Hindlimb muscle (tissue), 1 donor: Measurements from ENCODE around the gene NRL. TPM values are rescaled to one million over a fixed set of nuclear protein-coding genes. Genes with fewer than 3 reads are reported as not detected.
A peak's percentile ranks its signal among the peaks of the same experiment; 100 is the strongest.

ENCODE experiments used
- DNase-seq: peaks from one replicate; pipeline ENCODE4 v3.0.0-alpha.2; 2013
- polyA plus RNA-seq: library from polyadenylated mRNA; unstranded; fragments of 120-200 nt; gene quantifications from one replicate; pipeline ENCODE4 v1.2.1, GENCODE V29; 2013; ENCODE audit not compliant: insufficient read length

NRL gene
- polyA plus RNA-seq, 1 donor = 1.7 TPM

- peak; percentile 28 for DNase-seq
Observed at GRCh38 chr14:24080888-24081738, 33.6 kb downstream of the NRL start.

GRCh38 chr14:24080142-24080530 lies 34.6 kb downstream of the NRL start:
- DNase-seq = no peak

- DNase-seq = no peak
Observed at GRCh38 chr14:24079491-24080141, 35.1 kb downstream of the NRL start.

- no peak for DNase-seq
Observed at GRCh38 chr14:24078146-24078545, 36.6 kb downstream of the NRL start.

GRCh38 chr14:24077086-24077485 lies 37.7 kb downstream of the NRL start:
- no peak for DNase-seq

GRCh38 chr14:24076302-24076601 lies 38.5 kb downstream of the NRL start:
- no peak for DNase-seq

- DNase-seq = no peak
Observed at GRCh38 chr14:24075485-24076301, 39.1 kb downstream of the NRL start.

GRCh38 chr14:24074625-24075484 lies 39.9 kb downstream of the NRL start:
- no peak for DNase-seq

- no peak for DNase-seq
Observed at GRCh38 chr14:24072881-24073877, 41.6 kb downstream of the NRL start.

GRCh38 chr14:24072436-24072835 lies 42.3 kb downstream of the NRL start:
- DNase-seq = no peak

GRCh38 chr14:24071836-24072430 lies 42.8 kb downstream of the NRL start:
- no peak for DNase-seq

GRCh38 chr14:24071144-24071697 lies 43.5 kb downstream of the NRL start, which contains the start of gene CPNE6:
CPNE6 (plus strand) TSS chr14:24071562; CDS start chr14:24072937, 1,375 bp downstream.
- DNase-seq = no peak

- no peak for DNase-seq
Observed at GRCh38 chr14:24070285-24071143, 44.2 kb downstream of the NRL start.

GRCh38 chr14:24069411-24069735 lies 45.4 kb downstream of the NRL start:
- no peak for DNase-seq

- no peak for DNase-seq
Observed at GRCh38 chr14:24068711-24069410, 45.9 kb downstream of the NRL start.

GRCh38 chr14:24067133-24068082 lies 47.3 kb downstream of the NRL start:
- DNase-seq = no peak

- DNase-seq = no peak
Observed at GRCh38 chr14:24066496-24067132, 48.1 kb downstream of the NRL start.
